NCI-H187 (cell line): ENCODE data around the gene KLHL6.
"Not testable (repeated sequence)": the region's sequence is repeated elsewhere in the genome, so short reads cannot be mapped to it uniquely, and the experiment has no call there.

Source experiments
- DNase-seq, 2 experiments: peaks; one replicate each; lab custom pipeline; 2025; lab: John Stamatoyannopoulos, UW

Gene KLHL6

GRCh38 chr3:183485093-183485492 lies 70.4 kb downstream of the KLHL6 start:
- DNase-seq: no peak

GRCh38 chr3:183484431-183485075 lies 71.0 kb downstream of the KLHL6 start:
- DNase-seq: no peak

GRCh38 chr3:183481582-183481981 lies 73.9 kb downstream of the KLHL6 start:
- no peak for DNase-seq

GRCh38 chr3:183478501-183478900 lies 77.0 kb downstream of the KLHL6 start:
- DNase-seq: no peak

- DNase-seq: no peak
These were observed 77.6 kb downstream of the KLHL6 start for GRCh38 chr3:183477801-183478456.

- DNase-seq: not testable (repeated sequence)
These were observed 79.7 kb downstream of the KLHL6 start for GRCh38 chr3:183475764-183476162.

- DNase-seq: no peak
These were observed 80.3 kb downstream of the KLHL6 start for GRCh38 chr3:183475016-183475763.

GRCh38 chr3:183473969-183474368 lies 81.5 kb downstream of the KLHL6 start:
- no peak for DNase-seq

- no peak for DNase-seq
These were observed 83.4 kb downstream of the KLHL6 start for GRCh38 chr3:183472155-183472554.

GRCh38 chr3:183468424-183468823 lies 87.1 kb downstream of the KLHL6 start:
- no peak for DNase-seq

GRCh38 chr3:183466575-183466974 lies 88.9 kb downstream of the KLHL6 start:
- DNase-seq: no peak

- DNase-seq: not testable (repeated sequence)
These were observed 89.8 kb downstream of the KLHL6 start for GRCh38 chr3:183465710-183466109.

GRCh38 chr3:183464480-183464879 lies 91.0 kb downstream of the KLHL6 start:
- no peak for DNase-seq

GRCh38 chr3:183460081-183461055 lies 95.1 kb downstream of the KLHL6 start:
- no peak for DNase-seq

- no peak for DNase-seq
These were observed 100.4 kb downstream of the KLHL6 start for GRCh38 chr3:183455089-183455488.

GRCh38 chr3:183454064-183454463 lies 101.4 kb downstream of the KLHL6 start:
- no peak for DNase-seq

- DNase-seq: no peak
These were observed 105.7 kb downstream of the KLHL6 start for GRCh38 chr3:183449791-183450190.

- no peak for DNase-seq
These were observed 106.1 kb downstream of the KLHL6 start for GRCh38 chr3:183449391-183449790.

GRCh38 chr3:183448369-183449128 lies 107.0 kb downstream of the KLHL6 start:
- no peak for DNase-seq

- DNase-seq: peak; percentile 80 to 89
These were observed 108.1 kb downstream of the KLHL6 start for GRCh38 chr3:183447206-183448001.
